AG10803 (cell line): ENCODE measurements around the gene PNLIPRP3.

Experiments used
- DNase-seq: peaks from one replicate; pipeline ENCODE4 v3.0.0; 2010; ENCODE audit warnings: low read depth
- H3K4me3 ChIP-seq: 2 replicates; pipeline ENCODE4 v1.5.1; 2011; ENCODE audit warnings: mild to moderate bottlenecking, low read length, control low read depth
- TF ChIP-seq, protein P1 (sequence below): conservative IDR thresholded peaks from 2 replicates; pipeline ENCODE4 v1.5.1; 2011; ENCODE audit warnings: mild to moderate bottlenecking, low read length, control low read depth, inconsistent platforms

PNLIPRP3 gene

DNA sequence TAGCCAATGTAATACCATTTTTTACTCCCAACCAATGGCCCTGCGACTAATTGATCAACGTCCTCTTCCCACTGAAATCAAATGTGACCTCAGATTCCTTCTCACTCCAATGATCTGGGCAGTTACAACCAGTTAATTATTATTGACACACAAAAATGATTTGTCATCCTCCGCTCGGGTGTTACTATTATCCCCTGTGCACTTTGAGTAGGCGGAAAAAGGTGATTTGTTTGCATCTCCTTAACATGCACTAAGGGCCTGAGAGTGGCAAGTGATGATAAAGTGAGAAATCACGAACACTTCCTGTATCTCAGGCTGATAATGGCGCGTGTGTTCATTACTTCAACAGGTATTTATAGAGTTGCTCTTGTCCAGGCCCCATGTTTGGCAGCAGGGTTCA lies 77.1 kb downstream of the PNLIPRP3 start:
- TF ChIP-seq, protein P1, sequence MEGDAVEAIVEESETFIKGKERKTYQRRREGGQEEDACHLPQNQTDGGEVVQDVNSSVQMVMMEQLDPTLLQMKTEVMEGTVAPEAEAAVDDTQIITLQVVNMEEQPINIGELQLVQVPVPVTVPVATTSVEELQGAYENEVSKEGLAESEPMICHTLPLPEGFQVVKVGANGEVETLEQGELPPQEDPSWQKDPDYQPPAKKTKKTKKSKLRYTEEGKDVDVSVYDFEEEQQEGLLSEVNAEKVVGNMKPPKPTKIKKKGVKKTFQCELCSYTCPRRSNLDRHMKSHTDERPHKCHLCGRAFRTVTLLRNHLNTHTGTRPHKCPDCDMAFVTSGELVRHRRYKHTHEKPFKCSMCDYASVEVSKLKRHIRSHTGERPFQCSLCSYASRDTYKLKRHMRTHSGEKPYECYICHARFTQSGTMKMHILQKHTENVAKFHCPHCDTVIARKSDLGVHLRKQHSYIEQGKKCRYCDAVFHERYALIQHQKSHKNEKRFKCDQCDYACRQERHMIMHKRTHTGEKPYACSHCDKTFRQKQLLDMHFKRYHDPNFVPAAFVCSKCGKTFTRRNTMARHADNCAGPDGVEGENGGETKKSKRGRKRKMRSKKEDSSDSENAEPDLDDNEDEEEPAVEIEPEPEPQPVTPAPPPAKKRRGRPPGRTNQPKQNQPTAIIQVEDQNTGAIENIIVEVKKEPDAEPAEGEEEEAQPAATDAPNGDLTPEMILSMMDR = no peak
- no peak for DNase-seq
- no peak overlapping the region for H3K4me3 ChIP-seq

DNA sequence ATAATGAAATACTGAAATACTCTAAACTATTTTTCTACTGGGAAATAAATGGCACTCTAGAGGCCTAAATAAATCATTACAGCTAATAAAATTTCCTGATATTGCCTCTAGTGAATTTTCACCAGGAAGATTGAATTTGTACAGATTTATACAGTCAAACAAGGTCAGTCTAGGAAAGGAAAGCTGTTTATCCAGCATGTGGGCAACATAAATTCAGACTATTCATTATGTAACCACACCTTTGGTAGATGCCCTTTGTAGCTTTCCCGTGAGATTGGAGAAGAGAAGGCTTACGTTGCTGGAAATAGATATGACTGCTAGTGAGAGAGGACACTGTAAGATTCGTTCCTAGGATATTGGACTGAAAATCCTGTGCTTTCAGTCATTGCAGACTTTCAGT lies 82.9 kb downstream of the PNLIPRP3 start:
- DNase-seq = no peak
- H3K4me3 ChIP-seq = no peak overlapping the region
- TF ChIP-seq, protein P1 = no peak

DNA sequence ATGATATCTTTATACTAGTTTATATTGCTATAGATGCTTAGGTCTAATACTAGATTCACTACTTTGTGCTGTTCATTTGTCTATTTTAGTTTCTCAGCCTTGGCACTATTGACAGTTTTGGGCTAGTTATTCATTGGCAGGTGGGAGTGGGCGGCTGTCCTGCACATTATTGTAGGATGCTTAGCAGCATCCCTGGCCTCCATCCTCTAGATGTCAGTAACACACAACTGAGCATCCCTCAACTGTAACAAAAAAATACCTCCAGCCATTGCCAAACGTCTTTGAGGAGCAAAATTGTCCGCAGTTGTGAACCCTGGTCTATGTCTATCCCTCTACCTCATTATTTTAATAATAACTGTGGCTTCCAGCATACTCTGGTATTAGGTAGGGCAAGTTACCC lies 83.7 kb downstream of the PNLIPRP3 start:
- DNase-seq = no peak
- TF ChIP-seq, protein P1 = no peak
- no peak overlapping the region for H3K4me3 ChIP-seq

DNA sequence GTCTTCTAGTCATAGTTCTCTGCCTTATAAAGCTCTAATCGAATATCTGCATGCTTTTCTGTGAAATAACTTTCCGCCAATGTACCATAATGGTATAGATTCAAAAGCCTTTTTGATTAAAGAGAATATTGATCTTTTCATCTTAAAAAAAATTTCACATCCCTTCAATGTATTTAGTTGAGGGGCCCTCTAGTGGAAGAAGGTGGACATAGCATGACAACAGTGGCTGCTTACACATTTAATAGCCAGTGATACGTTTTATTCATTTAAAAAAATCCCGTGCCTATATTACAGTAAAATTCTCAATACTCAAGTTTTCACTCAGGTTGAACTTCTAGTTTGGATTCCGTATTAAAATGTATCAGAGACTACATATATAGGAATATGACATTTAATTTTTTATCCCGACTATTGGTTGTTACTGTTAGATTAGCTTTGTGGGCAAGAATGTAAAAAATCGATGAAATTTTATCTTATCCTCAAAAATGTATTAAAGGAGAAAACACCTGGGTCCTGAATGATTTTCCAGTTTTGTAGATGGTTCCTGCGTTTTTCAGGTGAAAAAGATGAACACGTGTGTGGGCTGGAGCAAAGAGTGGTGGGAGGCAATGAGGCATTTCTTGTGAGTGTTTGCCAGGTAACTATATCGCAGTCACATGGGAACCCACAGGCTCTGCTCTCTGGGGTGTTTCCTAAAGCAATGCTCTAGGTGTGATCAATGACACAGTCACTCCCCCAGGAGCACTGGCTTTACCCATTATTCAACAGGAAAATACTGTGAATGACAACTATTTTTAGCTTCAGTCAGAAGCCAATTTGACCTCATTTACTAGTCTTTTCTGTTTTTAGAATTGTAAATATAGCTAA lies 94.0 kb downstream of the PNLIPRP3 start:
- no peak overlapping the region for H3K4me3 ChIP-seq
- TF ChIP-seq, protein P1 = peak; percentile 87
- DNase-seq = peak; percentile 57

DNA sequence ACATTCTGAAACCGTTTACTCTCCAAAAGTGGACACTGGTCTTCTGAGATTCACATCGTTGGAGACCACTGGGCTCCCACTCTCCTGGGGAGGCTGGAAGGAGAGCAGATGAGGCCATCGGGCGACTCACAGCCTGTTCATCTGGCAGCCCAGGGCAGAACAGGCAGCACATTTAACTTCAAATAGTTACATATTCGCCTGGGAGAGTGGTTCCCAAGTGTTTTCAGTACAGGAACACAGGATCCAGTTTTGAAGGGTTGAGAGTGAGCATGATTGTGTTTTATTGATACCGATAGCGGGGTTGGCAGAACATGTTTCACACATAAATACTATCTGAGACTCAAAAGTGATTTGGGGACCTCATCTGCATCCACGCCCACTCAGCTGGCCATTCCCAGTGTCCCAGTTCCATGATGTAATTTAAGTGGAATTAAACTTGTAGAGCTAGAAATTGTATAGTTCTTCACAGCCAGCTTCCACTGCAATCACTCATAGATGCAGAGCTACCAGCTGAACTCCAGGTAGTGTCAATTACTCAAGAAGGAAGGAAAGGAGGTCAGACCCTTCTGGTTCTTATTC lies 95.2 kb downstream of the PNLIPRP3 start:
- TF ChIP-seq, protein P1 = no peak
- no peak overlapping the region for H3K4me3 ChIP-seq
- DNase-seq = no peak

DNA sequence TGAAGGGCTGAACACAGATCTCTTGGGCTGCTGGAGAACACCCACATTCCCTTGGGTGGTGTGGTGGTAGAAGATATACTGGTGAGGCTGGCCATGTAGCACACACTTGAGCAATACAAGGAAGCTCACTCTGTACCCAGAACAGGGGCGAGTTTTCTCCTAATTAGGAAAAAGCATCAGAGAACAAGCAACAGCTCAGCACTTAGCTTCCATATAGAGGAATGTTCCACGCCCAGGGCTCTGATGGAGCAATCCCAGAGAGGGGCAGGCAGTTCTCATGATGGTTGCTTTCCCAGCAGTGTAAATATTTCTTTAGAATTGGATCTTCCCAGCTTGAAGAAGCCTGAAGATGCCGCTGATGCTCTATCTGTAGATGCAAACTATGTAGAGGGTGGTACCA lies 97.1 kb downstream of the PNLIPRP3 start:
- no peak overlapping the region for H3K4me3 ChIP-seq
- TF ChIP-seq, protein P1 = no peak
- no peak for DNase-seq

DNA sequence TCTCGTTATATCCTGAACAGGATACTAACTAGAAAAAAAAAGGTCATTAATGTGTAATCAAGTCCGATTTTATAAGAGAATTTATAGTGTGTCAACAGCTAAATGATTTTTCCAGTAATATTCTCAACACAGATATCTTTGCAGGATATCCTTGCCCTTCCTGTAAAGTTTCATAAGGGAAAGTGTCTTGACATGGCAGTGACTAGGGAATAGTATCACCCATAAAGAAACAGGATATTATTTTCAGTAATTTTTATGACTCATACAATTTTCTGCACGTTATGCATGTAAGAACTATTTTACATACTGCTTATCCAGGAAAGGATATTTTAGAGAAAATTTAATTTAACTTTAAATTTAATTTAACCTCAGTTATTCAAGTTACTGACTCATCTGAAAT lies 98.6 kb downstream of the PNLIPRP3 start:
- DNase-seq = no peak
- TF ChIP-seq, protein P1 = no peak
- no peak overlapping the region for H3K4me3 ChIP-seq
